K562 (cell line): ENCODE results near the gene GAB2. TPM values are rescaled to one million over a fixed set of nuclear protein-coding genes. Genes with fewer than 3 reads are reported as not detected.
"Not testable (repeated sequence)": the region's sequence is repeated elsewhere in the genome, so short reads cannot be mapped to it uniquely, and the experiment has no call there.

Experiments used
- ATAC-seq: fragments of 200-7000 bp; cut with Tn5 transposase; 3 replicates; pipeline ENCODE4 v1.9.1; 2020; ENCODE audit warnings: moderate library complexity
- BruUV-seq: library from RNA; stranded (reverse); fragments of 400-500 nt; replicated peaks from 2 replicates; lab custom pipeline; 2021; lab: Mats Ljungman, UMichigan
- CTCF ChIA-PET: fragments of 300-600 bp; formaldehyde crosslinking; extraction: SDS; loops from one replicate; lab custom pipeline; 2021; ENCODE audit warnings: low intra/inter-chr PET ratio; lab: Yijun Ruan, JAX
- POLR2A ChIA-PET: fragments of 300-600, 350-650 bp; sonication (Branson Sonifier 250); formaldehyde crosslinking; extraction: SDS; loops from one replicate; lab custom pipeline; 2021; ENCODE audit warnings: antibody characterized with exemption, inconsistent platforms; lab: Yijun Ruan, JAX
- DNase-seq, 4 experiments: peaks; one replicate each; pipeline versions ENCODE4 v3.0.0 to v3.0.0-alpha.2; 2011 to 2018; ENCODE audit warnings: low spot score in 3 of 4, mixed read lengths in 3 of 4; ENCODE audit errors: extremely low read depth in 1 of 4
- FAIRE-seq: peaks from 2 replicates; lab custom pipeline; 2011; peaks lifted over from hg19 to GRCh38; lab: Jason Lieb, UNC
- H2AFZ ChIP-seq: 2 replicates; pipeline ENCODE4 v1.6.0; 2011; ENCODE audit warnings: low read depth, low read length, control low read depth, inconsistent platforms
- H3K27ac ChIP-seq: fragments of 200-600 bp; 3 replicates; pipeline ENCODE4 v1.8.0; 2011; ENCODE audit warnings: low read depth, mild to moderate bottlenecking, control low read depth, inconsistent platforms, low read length, moderate library complexity, mixed read lengths; ENCODE audit errors: extremely low read depth
- H3K27me3 ChIP-seq, 2 experiments: fragments of 300-600 bp in 1 of 2; 2 replicates in 1 of 2; 3 replicates in 1 of 2; pipeline versions ENCODE4 v1.6.0 to v1.8.0; 2011; ENCODE audit warnings: inconsistent platforms in 2 of 2, low read length in 2 of 2, mild to moderate bottlenecking in 1 of 2, mixed read lengths in 1 of 2, moderate library complexity in 1 of 2; ENCODE audit not compliant: control insufficient read depth in 2 of 2, insufficient read depth in 2 of 2
- H3K36me3 ChIP-seq: fragments of 300-600 bp; 3 replicates; pipeline ENCODE4 v1.8.0; 2011; ENCODE audit warnings: mild to moderate bottlenecking, low read length, inconsistent platforms; ENCODE audit not compliant: control insufficient read depth, insufficient read depth
- H3K4me1 ChIP-seq, 2 experiments: fragments of 200-600 bp in 1 of 2; replicated peaks in 1 of 2; 2 replicates in 1 of 2; 3 replicates in 1 of 2; pipeline versions ENCODE4 v1.5.1 to v1.8.0; 2011; ENCODE audit warnings: inconsistent platforms in 2 of 2, low read length in 2 of 2, mild to moderate bottlenecking in 1 of 2, mixed read lengths in 1 of 2, moderate library complexity in 1 of 2; ENCODE audit not compliant: control insufficient read depth in 2 of 2, insufficient read depth in 2 of 2
- H3K4me2 ChIP-seq: 2 replicates; pipeline ENCODE4 v1.6.1; 2011; ENCODE audit warnings: low read length, control low read depth, inconsistent platforms, mixed read lengths; ENCODE audit not compliant: insufficient read depth
- H3K4me3 ChIP-seq: fragments of 200-600 bp; sonication (generic), shearing (Covaris generic); 2 replicates; pipeline ENCODE4 v1.5.1; 2016; ENCODE audit warnings: control low read depth, inconsistent platforms
- H3K79me2 ChIP-seq: fragments of 200-600 bp; 3 replicates; pipeline ENCODE4 v1.8.0; 2011; ENCODE audit warnings: low read length, inconsistent platforms; ENCODE audit not compliant: control insufficient read depth, insufficient read depth
- H3K9ac ChIP-seq, 2 experiments: 2 replicates each; pipeline versions ENCODE4 v1.6.0 to v1.6.1; 2011; ENCODE audit warnings: low read depth in 2 of 2, low read length in 2 of 2, control low read depth in 1 of 2, inconsistent platforms in 1 of 2, mild to moderate bottlenecking in 1 of 2, mixed read lengths in 1 of 2; ENCODE audit not compliant: insufficient read depth in 1 of 2
- H3K9me1 ChIP-seq: one replicate; pipeline ENCODE4 v1.6.0; 2011; ENCODE audit warnings: inconsistent platforms, mild to moderate bottlenecking, low read length, moderate library complexity; ENCODE audit not compliant: control insufficient read depth, insufficient read depth
- H3K9me3 ChIP-seq: replicated peaks from 2 replicates; pipeline ENCODE4 v1.5.1; 2011; ENCODE audit warnings: low read depth, low read length, inconsistent platforms; ENCODE audit not compliant: control insufficient read depth, insufficient read depth
- H4K20me1 ChIP-seq: replicated peaks from 2 replicates; pipeline ENCODE4 v1.6.1; 2011; ENCODE audit warnings: low read length, inconsistent platforms, mixed read lengths; ENCODE audit not compliant: control insufficient read depth, insufficient read depth
- ARID1B ChIP-seq: fragments of 450-650 bp; IDR thresholded peaks from 2 replicates; pipeline ENCODE4 v1.6.1; 2016; ENCODE audit warnings: antibody characterized with exemption, mild to moderate bottlenecking, inconsistent platforms
- CXXC5 ChIP-seq: fragments of 250-450 bp; sonication (Bioruptor Pico); IDR thresholded peaks from 2 replicates; pipeline ENCODE4 v1.8.0; 2022; ENCODE audit warnings: inconsistent platforms, mild to moderate bottlenecking, moderate library complexity
- DMBX1 ChIP-seq: fragments of 250-450 bp; sonication (Bioruptor Pico); IDR thresholded peaks from 2 replicates; pipeline ENCODE4 v1.8.0; 2022; ENCODE audit warnings: inconsistent platforms, mild to moderate bottlenecking, moderate library complexity, borderline replicate concordance
- NBN ChIP-seq: fragments of 450-650 bp; IDR thresholded peaks from 2 replicates; pipeline ENCODE4 v1.6.1; 2016; ENCODE audit warnings: low read depth, mild to moderate bottlenecking
- NR2C1 ChIP-seq, 2 experiments: fragments of 450-650 bp; IDR thresholded peaks; 2 replicates each; pipeline ENCODE4 v1.6.1; 2017; ENCODE audit warnings: mild to moderate bottlenecking in 2 of 2, antibody characterized with exemption in 1 of 2, inconsistent platforms in 1 of 2, missing compliant biosample characterization in 1 of 2, missing genetic modification characterization in 1 of 2
- TBP ChIP-seq: optimal IDR thresholded peaks from 2 replicates; pipeline ENCODE3; 2011; ENCODE audit warnings: low read depth, low read length, improper control_type of control experiment
- TCF3 ChIP-seq: sonication (generic); formaldehyde crosslinking; IDR thresholded peaks from 2 replicates; pipeline ENCODE4 v1.4.0; 2020; ENCODE audit warnings: mild to moderate bottlenecking, missing genetic modification reagents
- WGBS: fragments of 100-300 bp; shearing (Covaris generic); methylation state at CpG from one replicate; pipeline ENCODE4 v1.1.6; 2016; ENCODE audit warnings: low coverage, mixed read lengths; ENCODE audit not compliant: insufficient coverage; ENCODE audit errors: missing lambda C conversion rate; 5-methylcytosine and 5-hydroxymethylcytosine counted together
- in situ Hi-C: fragments of 300-500 bp; cut with MboI; formaldehyde crosslinking; loops from 4 replicates; pipeline ENCODE4 v1.15.0; 2018; ENCODE audit warnings: inconsistent platforms, mixed read lengths
- intact Hi-C: fragments of 100-400 bp; cut with micrococcal nuclease; formaldehyde crosslinking; loops from 2 replicates; pipeline ENCODE4 v1.14.2; 2022
- polyA plus RNA-seq, 8 experiments: library from polyadenylated mRNA; depleted of rRNA in 4 of 8; stranded (reverse) in 5 of 8; unstranded in 3 of 8; fragments of >200 nt; fragmentation: Nextera tagmentation in 2 of 8; fragmentation: Illumina TruSeq in 1 of 8; extraction: Ambion mirVana in 2 of 8; extraction: Trizol in 1 of 8; gene quantifications; 2 replicates each; pipeline versions ENCODE4 v1.2.1 to v1.2.3, GENCODE V29; 2011 to 2014; ENCODE audit warnings: inconsistent platforms in 1 of 8, missing spikeins in 1 of 8
- total RNA-seq, 7 experiments: library from RNA; depleted of rRNA in 6 of 7; stranded (reverse); fragments of >200 nt in 6 of 7; fragmentation: Illumina TruSeq in 2 of 7; extraction: Trizol in 2 of 7; gene quantifications; 2 replicates each; pipeline versions ENCODE4 v1.2.1 to v1.2.3, GENCODE V29; 2011 to 2021; ENCODE audit warnings: low replicate concordance in 1 of 7
- TF ChIP-seq, protein P1 (sequence below): fragments of 450-650 bp; formaldehyde crosslinking; IDR thresholded peaks from 2 replicates; pipeline ENCODE4 v1.4.0; 2020; ENCODE audit warnings: mild to moderate bottlenecking, moderate library complexity
- TF ChIP-seq, protein P2 (sequence below): fragments of 450-650 bp; IDR thresholded peaks from 2 replicates; pipeline ENCODE4 v1.6.1; 2016; ENCODE audit warnings: mild to moderate bottlenecking, moderate library complexity

The GAB2 gene
- total and polyA plus RNA-seq, 9 of the 15 experiments (the other 6 are each of a cell fraction or from before 2014, with no cell fraction given) = 2.3 to 35.2 (median 16.1) TPM

GRCh38 chr11:78355742-78356141 is 61.9 kb downstream of the GAB2 start:
- H3K27ac ChIP-seq = peak overlapping the region; percentile 66; the same call in 1 of the 3 replicates
- H4K20me1 ChIP-seq; H3K36me3 ChIP-seq; H3K9me1 ChIP-seq; H3K4me3 ChIP-seq; in situ Hi-C loops; H3K9ac ChIP-seq; H2AFZ ChIP-seq; H3K9me3 ChIP-seq; H3K4me2 ChIP-seq; CTCF ChIA-PET; FAIRE-seq; BruUV-seq; H3K27me3 ChIP-seq; TF ChIP-seq NR2C1 (IDR thresholded peaks at IDR 0.05): not testable (repeated sequence)
- DNase-seq = peak in 1 of 4 experiments; percentile 49
- intact Hi-C loops = loop anchor here (2.0 kb wide), 1 partner anchor 127 kb away; no protein-coding TSS in a partner anchor
- POLR2A ChIA-PET = interaction anchor here (1.0 to 3.2 kb wide), 8 partner anchors 9 to 117 kb away, joined by 3 to 13 read pairs (median 5); no protein-coding TSS in a partner anchor
- peak; percentile 43 for ATAC-seq
- WGBS = 3% methylated on average over 3 of the region's 3 CpGs
- peaks cover 16 to 40% of the 10 kb centered on the region in 2 experiments; a peak in 4 of 5 replicates for H3K4me1 ChIP-seq
- peaks cover 80% of the 10 kb centered on the region for H3K79me2 ChIP-seq
- peak; percentile 38; the same call in 1 of the 2 replicates for TF ChIP-seq NBN
- TF ChIP-seq NR2C1 (tag; IDR thresholded peaks at IDR 0.05) = 0 out of 2 replicates have a peak, but pooled peaks have one; percentile 8
- TF ChIP-seq CXXC5 (CRISPR knock-in tag) = peak; percentile 27; the same call in 1 of the 2 replicates
- TF ChIP-seq, protein P1, sequence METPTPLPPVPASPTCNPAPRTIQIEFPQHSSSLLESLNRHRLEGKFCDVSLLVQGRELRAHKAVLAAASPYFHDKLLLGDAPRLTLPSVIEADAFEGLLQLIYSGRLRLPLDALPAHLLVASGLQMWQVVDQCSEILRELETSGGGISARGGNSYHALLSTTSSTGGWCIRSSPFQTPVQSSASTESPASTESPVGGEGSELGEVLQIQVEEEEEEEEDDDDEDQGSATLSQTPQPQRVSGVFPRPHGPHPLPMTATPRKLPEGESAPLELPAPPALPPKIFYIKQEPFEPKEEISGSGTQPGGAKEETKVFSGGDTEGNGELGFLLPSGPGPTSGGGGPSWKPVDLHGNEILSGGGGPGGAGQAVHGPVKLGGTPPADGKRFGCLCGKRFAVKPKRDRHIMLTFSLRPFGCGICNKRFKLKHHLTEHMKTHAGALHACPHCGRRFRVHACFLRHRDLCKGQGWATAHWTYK = 0 out of 2 replicates have a peak, but pooled peaks have one; percentile 32
- peak; percentile 41 for TF ChIP-seq TBP
- 0 out of 2 replicates have a peak, but pooled peaks have one; percentile 5 for TF ChIP-seq ARID1B
- TF ChIP-seq, protein P2, sequence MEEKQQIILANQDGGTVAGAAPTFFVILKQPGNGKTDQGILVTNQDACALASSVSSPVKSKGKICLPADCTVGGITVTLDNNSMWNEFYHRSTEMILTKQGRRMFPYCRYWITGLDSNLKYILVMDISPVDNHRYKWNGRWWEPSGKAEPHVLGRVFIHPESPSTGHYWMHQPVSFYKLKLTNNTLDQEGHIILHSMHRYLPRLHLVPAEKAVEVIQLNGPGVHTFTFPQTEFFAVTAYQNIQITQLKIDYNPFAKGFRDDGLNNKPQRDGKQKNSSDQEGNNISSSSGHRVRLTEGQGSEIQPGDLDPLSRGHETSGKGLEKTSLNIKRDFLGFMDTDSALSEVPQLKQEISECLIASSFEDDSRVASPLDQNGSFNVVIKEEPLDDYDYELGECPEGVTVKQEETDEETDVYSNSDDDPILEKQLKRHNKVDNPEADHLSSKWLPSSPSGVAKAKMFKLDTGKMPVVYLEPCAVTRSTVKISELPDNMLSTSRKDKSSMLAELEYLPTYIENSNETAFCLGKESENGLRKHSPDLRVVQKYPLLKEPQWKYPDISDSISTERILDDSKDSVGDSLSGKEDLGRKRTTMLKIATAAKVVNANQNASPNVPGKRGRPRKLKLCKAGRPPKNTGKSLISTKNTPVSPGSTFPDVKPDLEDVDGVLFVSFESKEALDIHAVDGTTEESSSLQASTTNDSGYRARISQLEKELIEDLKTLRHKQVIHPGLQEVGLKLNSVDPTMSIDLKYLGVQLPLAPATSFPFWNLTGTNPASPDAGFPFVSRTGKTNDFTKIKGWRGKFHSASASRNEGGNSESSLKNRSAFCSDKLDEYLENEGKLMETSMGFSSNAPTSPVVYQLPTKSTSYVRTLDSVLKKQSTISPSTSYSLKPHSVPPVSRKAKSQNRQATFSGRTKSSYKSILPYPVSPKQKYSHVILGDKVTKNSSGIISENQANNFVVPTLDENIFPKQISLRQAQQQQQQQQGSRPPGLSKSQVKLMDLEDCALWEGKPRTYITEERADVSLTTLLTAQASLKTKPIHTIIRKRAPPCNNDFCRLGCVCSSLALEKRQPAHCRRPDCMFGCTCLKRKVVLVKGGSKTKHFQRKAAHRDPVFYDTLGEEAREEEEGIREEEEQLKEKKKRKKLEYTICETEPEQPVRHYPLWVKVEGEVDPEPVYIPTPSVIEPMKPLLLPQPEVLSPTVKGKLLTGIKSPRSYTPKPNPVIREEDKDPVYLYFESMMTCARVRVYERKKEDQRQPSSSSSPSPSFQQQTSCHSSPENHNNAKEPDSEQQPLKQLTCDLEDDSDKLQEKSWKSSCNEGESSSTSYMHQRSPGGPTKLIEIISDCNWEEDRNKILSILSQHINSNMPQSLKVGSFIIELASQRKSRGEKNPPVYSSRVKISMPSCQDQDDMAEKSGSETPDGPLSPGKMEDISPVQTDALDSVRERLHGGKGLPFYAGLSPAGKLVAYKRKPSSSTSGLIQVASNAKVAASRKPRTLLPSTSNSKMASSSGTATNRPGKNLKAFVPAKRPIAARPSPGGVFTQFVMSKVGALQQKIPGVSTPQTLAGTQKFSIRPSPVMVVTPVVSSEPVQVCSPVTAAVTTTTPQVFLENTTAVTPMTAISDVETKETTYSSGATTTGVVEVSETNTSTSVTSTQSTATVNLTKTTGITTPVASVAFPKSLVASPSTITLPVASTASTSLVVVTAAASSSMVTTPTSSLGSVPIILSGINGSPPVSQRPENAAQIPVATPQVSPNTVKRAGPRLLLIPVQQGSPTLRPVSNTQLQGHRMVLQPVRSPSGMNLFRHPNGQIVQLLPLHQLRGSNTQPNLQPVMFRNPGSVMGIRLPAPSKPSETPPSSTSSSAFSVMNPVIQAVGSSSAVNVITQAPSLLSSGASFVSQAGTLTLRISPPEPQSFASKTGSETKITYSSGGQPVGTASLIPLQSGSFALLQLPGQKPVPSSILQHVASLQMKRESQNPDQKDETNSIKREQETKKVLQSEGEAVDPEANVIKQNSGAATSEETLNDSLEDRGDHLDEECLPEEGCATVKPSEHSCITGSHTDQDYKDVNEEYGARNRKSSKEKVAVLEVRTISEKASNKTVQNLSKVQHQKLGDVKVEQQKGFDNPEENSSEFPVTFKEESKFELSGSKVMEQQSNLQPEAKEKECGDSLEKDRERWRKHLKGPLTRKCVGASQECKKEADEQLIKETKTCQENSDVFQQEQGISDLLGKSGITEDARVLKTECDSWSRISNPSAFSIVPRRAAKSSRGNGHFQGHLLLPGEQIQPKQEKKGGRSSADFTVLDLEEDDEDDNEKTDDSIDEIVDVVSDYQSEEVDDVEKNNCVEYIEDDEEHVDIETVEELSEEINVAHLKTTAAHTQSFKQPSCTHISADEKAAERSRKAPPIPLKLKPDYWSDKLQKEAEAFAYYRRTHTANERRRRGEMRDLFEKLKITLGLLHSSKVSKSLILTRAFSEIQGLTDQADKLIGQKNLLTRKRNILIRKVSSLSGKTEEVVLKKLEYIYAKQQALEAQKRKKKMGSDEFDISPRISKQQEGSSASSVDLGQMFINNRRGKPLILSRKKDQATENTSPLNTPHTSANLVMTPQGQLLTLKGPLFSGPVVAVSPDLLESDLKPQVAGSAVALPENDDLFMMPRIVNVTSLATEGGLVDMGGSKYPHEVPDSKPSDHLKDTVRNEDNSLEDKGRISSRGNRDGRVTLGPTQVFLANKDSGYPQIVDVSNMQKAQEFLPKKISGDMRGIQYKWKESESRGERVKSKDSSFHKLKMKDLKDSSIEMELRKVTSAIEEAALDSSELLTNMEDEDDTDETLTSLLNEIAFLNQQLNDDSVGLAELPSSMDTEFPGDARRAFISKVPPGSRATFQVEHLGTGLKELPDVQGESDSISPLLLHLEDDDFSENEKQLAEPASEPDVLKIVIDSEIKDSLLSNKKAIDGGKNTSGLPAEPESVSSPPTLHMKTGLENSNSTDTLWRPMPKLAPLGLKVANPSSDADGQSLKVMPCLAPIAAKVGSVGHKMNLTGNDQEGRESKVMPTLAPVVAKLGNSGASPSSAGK = peak; percentile 80
- TF ChIP-seq DMBX1 (CRISPR knock-in tag) = peak; percentile 41; the same call in 1 of the 2 replicates
- TF ChIP-seq TCF3 (CRISPR knock-in tag) = 0 out of 2 replicates have a peak, but pooled peaks have one; percentile 2
